HG02798 (cell line): ENCODE results near the gene DSC2.
"Not testable (repeated sequence)": the region's sequence is repeated elsewhere in the genome, so short reads cannot be mapped to it uniquely, and the experiment has no call there.

ENCODE experiments used
- ATAC-seq: cut with Tn5 transposase; IDR thresholded peaks from one replicate; pipeline ENCODE4 v1.9.1; 2021; ENCODE audit warnings: mild to moderate bottlenecking; ENCODE audit not compliant: unreplicated experiment, poor library complexity

Gene DSC2

DNA sequence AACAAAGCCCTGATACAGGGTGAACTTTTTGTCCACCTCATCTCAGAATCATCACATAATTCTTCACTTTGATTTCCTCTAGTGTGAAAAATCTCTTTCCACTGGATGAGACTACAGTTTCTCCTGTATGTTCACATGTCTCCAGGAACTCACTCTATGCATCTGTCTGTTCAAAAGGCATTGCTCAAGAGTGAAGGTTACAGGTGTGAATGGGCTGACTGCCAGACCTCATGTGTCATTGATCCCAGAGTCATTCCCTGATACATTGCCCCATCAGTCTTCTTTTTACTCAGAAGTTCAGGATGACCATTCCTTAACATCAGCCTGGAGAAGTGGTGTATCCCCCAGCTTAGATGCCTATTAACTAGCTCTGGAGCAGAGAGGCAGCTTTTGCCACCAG lies 55.3 kb downstream of the DSC2 start:
- no peak for ATAC-seq

DNA sequence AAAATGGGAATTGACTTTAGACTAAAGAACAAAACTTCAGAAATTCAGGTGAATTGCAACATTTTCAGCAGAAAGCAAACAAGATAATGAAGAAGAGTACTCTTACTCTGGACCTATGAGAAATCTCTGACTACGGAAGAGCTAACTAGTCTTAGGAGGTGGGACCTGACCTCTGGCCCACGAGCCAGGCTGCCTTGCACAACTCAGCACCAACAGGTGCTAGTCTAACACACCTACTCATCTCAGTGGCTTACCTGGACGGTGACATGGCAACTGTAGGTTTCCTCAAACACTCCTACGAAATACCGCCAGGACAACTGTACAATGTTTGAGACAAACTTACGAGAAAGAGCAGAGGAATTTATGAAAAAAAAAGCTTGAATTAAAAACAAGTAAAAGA lies 56.6 kb downstream of the DSC2 start:
- ATAC-seq = no peak

DNA sequence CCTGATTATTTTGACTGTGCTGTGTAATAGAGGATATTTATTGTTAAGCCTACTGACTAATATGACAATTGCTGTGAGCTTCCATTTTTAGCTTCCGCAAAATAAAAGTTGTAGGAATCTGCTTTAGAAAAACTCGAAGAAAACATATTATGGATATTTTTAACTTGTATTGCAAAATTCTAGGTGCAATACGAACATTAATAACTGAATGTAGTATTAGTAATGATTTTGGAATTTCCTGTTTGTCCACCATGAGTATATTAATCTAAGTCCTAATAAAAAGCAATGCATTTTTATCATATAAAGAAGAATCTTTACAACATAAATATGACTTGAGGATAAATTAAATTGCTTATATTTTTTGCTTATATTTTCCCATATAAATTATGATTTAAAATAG lies 57.3 kb downstream of the DSC2 start:
- ATAC-seq = no peak

DNA sequence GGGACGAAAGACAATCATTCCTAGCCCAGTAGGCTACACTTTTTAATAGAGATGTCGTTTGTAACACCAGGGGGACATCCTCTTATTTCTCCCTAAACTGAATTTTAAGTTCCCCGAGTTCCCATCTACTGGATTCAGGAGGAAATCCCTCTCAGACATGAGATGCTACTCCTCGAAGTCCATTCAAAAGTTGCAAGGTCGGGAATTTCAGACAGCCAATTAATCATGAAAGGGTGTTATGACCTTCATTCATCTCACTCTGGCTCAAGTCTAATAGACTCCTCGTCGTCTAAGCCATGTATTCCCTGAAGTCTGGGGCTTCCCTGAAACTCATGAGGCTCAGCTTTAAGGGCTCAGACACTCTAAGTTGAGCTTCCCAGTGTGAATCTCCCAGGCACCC lies 58.5 kb downstream of the DSC2 start:
- ATAC-seq = no peak

DNA sequence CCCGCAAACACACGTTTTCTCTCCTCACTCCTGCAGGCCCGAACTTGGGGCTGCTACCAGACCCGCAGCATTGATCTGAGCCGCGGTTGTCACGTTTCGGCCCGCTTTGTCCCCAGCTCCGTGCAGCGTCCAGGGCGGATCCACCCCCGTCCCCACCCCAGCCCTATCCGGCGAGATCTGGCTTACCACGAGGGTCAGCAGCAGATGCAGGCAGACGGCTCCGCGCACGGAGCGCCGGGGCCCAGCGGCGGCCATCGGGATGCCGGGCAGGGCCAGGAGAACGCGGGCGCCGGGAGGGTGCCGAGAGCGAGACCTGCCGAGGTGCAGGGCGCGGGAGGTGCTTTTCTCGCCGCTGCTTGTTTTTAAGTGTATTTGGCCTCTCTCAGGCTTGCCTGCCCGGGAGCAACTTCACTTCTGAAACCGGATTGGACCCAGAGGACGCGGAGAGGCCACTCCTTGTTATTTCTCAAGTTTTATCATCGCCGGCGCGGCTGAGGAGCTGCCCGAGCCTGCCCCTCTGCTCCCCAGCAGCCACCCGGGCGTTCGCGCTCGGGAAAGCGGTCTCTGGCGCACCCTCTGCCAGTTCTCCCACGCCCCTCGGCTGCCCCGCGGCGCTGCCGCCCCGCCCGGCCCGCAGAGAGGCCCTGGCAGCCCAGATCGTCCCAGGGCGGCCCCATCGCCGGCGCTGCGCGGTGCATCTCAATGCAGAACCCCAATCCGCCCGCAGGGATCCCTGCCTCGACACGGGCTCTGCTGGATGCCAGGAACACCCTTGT lies 59.6 kb downstream of the DSC2 start, which contains the start of gene DSC3:
Gene DSC3 (minus strand): TSS at position 337 of the 776 bp plus-strand sequence. CDS start 82 bp downstream, at position 255.
- ATAC-seq = no peak

DNA sequence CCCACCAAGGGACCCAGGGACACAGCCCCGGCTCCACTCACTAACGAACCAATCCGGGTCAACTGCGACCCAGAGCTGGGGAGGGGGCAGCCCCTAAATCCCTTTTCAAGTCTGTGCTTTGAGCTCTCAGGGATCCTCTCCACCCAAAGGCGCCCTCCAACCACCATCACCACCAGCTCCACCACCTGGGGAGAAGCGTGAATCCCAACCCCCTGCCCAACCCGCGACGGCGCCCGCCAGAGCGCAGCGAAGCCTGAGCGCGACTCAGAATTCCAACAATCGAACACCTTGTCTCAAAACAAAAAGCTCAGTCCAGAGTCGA lies 60.2 kb downstream of the DSC2 start:
- no peak for ATAC-seq

DNA sequence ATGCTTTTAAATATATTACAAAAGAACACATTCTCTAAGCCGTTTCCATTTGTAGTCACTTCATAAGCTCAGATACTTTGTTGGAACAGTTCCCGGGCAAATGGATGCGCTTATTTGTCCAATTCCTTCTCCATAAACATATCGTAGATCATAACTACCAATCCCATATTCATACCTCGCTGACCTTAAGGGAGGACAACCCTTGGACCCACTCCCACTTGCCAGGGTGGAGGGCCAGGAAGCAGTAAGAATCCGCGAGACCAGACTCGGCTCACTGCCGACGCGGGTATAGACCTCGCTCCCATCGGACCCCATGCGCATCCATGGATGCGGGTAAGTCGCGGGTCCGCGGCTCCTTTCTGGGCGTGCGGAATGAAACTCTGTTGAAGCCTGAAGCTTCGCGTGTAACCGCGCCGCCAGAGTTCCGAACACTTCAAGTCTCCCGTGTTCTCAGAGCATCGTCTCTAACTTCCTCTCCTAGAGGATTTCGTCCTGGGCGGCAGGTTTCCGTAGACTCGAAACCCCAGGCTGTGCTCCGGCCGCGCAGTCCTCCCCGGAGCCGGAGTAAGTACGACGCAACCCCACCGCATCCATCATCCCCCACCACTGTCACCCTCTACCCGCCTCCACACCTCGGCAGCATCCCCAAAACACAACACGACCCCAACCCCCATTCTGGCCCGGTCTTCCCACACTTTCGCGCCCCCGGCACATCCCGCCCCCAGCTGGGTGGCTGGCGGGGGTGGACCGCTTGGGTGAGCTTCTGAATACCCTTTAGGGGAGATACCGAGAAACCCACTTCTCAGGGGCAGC lies 60.7 kb downstream of the DSC2 start:
- ATAC-seq = no peak

DNA sequence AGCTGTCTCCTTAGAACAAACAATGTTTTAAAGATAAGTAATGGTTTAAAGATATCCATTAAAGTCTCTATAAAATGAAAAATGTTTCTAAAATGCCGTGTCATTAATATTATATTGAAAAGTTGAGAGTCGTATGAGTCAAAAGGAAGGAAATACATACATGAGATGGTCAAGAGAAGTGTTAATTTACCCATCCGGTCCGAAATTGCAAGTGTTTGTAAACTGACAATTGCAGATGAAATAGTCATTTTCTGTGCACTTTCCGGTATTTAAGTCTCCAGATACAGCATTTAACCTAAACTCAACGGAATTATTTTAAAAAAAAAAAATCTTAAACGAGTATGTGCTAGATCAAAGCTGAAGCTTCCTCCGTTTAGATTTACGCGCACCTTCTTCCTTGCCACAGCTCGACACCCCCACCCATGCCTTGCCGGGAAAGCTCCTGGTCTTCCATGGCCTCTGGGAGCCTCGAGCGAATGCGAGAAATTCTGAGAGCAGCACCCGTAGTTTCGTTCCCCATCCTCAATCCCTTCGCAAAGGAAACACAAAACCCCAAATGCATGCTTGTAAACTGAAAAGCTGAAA lies 61.4 kb downstream of the DSC2 start:
- no peak for ATAC-seq

DNA sequence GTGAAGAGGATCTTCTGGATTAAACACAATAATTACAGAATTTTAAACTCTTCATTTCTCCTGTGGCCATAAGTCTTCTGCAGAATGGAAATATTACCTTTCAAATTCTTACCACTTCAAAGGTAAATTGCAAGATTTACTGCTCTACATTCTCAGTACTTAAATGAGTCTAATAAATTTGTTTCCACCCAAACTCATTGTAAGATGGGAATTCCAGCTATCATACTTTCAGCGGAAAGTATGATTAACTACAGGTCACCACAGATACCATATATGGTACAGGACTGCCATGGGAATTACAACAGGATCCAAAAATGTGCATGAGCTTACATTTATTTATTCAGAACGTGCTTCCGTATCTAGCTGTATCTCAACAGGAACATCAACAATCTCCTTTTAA lies 62.8 kb downstream of the DSC2 start:
- ATAC-seq = no peak

DNA sequence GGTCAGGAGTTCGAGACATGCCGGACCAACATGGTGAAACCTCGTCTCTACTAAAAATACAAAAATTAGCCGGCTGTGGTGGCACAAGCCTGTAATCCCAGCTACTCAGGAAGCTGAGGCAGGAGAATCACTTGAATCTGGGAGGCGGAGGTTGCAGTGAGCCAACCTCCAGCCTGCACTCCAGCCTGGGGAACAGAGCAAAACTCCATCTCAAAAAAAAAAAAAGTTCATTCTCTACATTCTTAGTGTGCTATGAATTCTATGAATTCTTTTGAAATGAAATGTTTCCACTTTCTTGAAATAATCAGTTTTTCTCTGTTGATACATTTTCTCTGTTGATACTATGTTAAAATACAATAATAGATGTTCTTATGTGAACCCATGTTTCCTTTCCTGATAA lies 64.5 kb downstream of the DSC2 start:
- ATAC-seq = not testable (repeated sequence)

DNA sequence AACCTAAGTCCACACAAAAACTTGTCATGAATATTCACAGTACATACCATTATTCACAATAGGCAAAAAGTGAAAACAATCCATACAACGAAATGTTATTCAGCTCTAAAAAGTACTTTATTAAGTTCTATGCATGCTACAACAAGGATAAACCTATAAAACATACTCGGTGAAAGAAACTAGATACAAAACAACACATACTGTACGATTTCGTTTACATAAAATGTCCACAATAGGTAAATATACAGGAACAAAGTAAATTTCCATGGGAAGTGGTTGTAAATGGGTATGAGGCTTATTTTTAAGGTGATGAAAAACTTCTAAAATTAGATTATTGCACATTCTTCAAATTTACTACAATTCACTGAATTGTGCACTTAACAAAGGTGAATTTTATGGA lies 67.7 kb downstream of the DSC2 start:
- no peak for ATAC-seq

DNA sequence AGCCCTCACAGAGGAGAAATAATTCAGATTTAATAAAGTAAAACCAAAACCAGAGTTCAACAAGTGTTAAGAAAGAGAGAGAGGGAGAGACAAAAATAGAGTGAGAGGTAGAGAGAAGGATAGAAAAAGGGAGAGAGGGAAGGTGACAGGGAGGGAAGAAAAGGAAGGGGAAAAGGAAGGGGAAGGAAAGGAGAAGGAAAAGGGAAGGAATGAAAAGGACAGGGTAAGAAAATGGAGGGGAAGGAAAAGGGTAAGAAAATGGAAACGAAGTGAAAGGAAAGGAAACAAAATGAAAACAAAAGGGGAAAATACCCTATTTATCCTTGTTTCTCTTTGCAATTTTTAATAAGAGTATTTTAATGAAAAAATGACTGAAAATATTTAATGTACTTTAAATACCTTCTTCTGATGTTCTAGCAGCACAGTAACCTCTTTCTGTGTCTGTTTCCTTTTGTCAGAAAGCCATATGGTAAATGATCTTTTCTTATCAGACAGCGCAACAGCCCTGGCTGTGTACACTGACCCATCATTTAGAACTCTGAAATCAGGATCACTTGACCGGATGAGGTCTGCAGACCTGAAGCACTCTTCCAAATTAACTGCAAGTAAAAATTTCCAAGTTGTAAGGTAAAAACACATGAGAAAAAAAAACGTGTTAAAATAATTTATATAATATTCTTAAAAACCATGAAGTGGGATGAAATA lies 71.5 kb downstream of the DSC2 start:
- ATAC-seq = no peak

DNA sequence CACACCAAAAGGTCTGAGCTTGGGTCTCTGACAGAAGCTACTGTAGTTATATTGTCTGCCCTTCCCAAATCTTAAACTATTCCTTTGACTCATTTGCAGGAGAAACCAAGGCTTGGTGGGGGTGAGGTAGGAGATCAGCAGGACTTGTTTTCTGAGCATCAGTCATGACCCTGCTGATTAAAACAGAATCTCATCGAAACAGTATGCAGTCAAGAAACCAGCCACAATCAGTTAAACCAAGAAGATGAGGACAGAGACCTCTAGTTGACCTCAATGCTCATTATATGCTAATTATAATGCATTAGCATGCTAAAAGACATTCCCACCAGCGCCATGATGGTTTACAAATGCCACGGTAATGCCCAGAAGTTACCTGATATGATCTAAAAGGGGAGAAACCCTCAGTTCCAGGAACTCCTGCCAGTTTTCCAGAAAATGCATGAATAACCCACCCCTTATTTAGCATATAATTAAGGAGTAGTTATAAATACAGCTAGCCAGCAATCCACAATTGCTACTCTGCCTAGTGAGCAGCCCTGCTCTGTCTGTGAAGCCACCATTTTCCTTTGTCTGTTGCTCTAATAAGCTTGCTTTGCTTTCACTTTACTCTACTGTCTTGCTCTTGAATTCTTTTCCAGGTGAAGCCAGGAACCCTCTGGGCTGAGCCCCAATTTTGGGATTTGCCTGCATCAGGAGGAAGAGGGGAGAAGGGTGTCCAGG lies 86.3 kb downstream of the DSC2 start:
- no peak for ATAC-seq

DNA sequence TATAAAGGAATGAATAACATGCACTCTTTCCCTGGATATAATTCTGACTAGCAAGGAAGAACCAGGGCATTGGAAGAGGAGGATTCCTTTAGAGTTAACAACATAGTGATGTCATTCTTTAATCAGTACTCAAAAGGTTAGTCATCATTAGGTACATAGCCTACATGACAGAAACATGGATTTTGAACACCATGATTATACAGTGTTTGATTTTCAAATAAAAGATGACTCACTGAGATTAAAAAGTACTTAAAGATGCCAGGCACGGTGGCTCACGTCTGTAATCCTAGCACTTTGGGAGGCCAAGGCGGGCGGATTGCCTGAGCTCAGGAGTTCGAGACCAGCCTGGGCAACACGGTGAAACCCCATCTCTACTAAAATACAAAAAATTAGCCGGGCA lies 90.8 kb downstream of the DSC2 start:
- ATAC-seq = not testable (repeated sequence)

DNA sequence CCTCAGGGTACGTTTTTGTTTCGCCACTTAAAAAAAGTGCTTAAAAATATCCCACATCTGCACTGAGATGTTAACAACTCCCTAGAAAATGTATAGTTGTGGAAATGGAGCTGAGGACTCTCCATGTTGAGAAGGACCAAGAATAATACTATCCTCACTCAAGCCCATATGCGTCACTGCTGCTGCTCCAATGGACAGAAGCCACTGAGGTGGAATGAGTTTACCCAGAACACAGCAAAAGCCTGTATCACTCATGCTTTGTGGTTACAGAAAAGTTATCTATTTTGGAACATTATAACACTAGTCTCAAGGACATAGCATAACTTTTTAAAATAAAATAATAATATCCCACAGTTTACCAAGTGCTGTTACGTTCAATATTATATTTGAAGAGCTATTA lies 91.6 kb downstream of the DSC2 start:
- no peak for ATAC-seq
